ENCODE results near the gene SKIDA1. TPM values are rescaled to one million over a fixed set of nuclear protein-coding genes. Genes with fewer than 3 reads are reported as not detected.

The SKIDA1 gene
- total RNA-seq, 1 donor from 2014 or later: 0.44 TPM

GRCh38 chr10:21499701-21500577, 25.5 kb downstream of the SKIDA1 start:
- no peak for ATAC-seq

- ATAC-seq: no peak
Observed at GRCh38 chr10:21498986-21499385, 26.5 kb downstream of the SKIDA1 start.

GRCh38 chr10:21498377-21498776, 27.1 kb downstream of the SKIDA1 start:
- ATAC-seq: no peak

GRCh38 chr10:21497177-21497807, 28.2 kb downstream of the SKIDA1 start:
- ATAC-seq: peak; percentile 55

- ATAC-seq: peak; percentile 48
Observed at GRCh38 chr10:21496343-21497176, 28.9 kb downstream of the SKIDA1 start.

- peak; percentile 92 for ATAC-seq
Observed at GRCh38 chr10:21495752-21496342, 29.6 kb downstream of the SKIDA1 start.

- no peak for ATAC-seq
Observed at GRCh38 chr10:21495002-21495751, 30.3 kb downstream of the SKIDA1 start.

GRCh38 chr10:21494191-21495001, 31.1 kb downstream of the SKIDA1 start:
- ATAC-seq: peak; percentile 26

GRCh38 chr10:21493784-21494183, 31.7 kb downstream of the SKIDA1 start:
- ATAC-seq: no peak

- ATAC-seq: no peak
Observed at GRCh38 chr10:21492421-21492820, 33.1 kb downstream of the SKIDA1 start.

GRCh38 chr10:21490711-21491105, 34.8 kb downstream of the SKIDA1 start:
- ATAC-seq: no peak

- ATAC-seq: no peak
Observed at GRCh38 chr10:21490028-21490710, 35.3 kb downstream of the SKIDA1 start.

GRCh38 chr10:21488957-21489446, 36.5 kb downstream of the SKIDA1 start:
- no peak for ATAC-seq

GRCh38 chr10:21488246-21488956, 37.1 kb downstream of the SKIDA1 start:
- no peak for ATAC-seq

- ATAC-seq: no peak
Observed at GRCh38 chr10:21487416-21488180, 37.9 kb downstream of the SKIDA1 start.

GRCh38 chr10:21482821-21483220, 42.7 kb downstream of the SKIDA1 start:
- no peak for ATAC-seq

- no peak for ATAC-seq
Observed at GRCh38 chr10:21481407-21481806, 44.1 kb downstream of the SKIDA1 start.

- no peak for ATAC-seq
Observed at GRCh38 chr10:21479570-21480315, 45.7 kb downstream of the SKIDA1 start.

Data from esophagus mucosa (tissue), 1 donor.